Tibial nerve (tissue), 4 donors: Measurements from ENCODE around the gene ITGA2.

Experiments used
- EP300 ChIP-seq, 2 donors: sonication (generic); formaldehyde crosslinking; IDR thresholded peaks; one replicate each; pipeline ENCODE4 v1.6.1; 2017; ENCODE audit warnings: antibody characterized with exemption in 2 of 2, mild to moderate bottlenecking in 1 of 2
- TF ChIP-seq, protein P1 (sequence below), 5 experiments: fragments of 200-600 bp in 3 of 5; fragments of 450-650 bp in 2 of 5; sonication (generic) in 3 of 5; IDR thresholded peaks; one replicate each; pipeline ENCODE4 v1.5.1; 2016 to 2019; ENCODE audit warnings: antibody characterized with exemption in 5 of 5, mild to moderate bottlenecking in 3 of 5, moderate library complexity in 2 of 5

DNA sequence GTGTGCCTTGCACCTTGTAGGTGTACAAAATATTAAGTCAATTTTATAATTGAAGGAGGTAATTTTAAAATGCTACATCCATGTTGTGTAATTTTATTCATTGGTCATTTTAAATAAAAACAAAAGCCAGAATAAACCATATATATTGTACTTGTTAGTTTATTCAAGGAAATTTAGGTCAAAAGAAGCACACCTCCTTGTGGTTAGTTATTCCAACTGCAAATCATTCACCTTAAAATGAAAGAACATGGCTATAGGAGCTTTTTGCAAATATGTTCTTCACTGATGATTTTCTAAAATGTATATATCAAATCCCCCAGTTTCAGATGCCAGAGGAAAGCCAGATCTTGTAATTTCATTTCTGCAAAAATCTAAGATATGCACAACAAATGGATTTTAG, 125.8 kb downstream of the ITGA2 start:
- TF ChIP-seq, protein P1, sequence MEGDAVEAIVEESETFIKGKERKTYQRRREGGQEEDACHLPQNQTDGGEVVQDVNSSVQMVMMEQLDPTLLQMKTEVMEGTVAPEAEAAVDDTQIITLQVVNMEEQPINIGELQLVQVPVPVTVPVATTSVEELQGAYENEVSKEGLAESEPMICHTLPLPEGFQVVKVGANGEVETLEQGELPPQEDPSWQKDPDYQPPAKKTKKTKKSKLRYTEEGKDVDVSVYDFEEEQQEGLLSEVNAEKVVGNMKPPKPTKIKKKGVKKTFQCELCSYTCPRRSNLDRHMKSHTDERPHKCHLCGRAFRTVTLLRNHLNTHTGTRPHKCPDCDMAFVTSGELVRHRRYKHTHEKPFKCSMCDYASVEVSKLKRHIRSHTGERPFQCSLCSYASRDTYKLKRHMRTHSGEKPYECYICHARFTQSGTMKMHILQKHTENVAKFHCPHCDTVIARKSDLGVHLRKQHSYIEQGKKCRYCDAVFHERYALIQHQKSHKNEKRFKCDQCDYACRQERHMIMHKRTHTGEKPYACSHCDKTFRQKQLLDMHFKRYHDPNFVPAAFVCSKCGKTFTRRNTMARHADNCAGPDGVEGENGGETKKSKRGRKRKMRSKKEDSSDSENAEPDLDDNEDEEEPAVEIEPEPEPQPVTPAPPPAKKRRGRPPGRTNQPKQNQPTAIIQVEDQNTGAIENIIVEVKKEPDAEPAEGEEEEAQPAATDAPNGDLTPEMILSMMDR (IDR thresholded peaks at IDR 0.05) = no peak
- no peak for TF ChIP-seq EP300 (IDR thresholded peaks at IDR 0.05)
